ENCODE data around the gene VSIG10L. TPM values are rescaled to one million over a fixed set of nuclear protein-coding genes. Genes with fewer than 3 reads are reported as not detected.

Gene VSIG10L
- total RNA-seq, 2 donors from 2014 or later: 1.0 to 2.0 TPM

GRCh38 chr19:51325161-51325976, 16.6 kb downstream of the VSIG10L start:
- DNase-seq (ENCODE audit: low spot score) (no peak), ATAC-seq (no peak)
- Mint-ChIP-seq H3K9me3 (no peaks in the 10 kb centered on the region), H3K4me1 (ENCODE audit: low read depth in 2 of 2) (peaks cover 11 to 12% of the 10 kb centered on the region in 2 donors), H3K4me3 (no peak overlapping the region), H3K36me3 (no peaks in the 10 kb centered on the region), H3K27me3 (peaks cover 41 to 52% of the 10 kb centered on the region in 2 donors), H3K27ac (no peak overlapping the region)

GRCh38 chr19:51324167-51324481, 17.8 kb downstream of the VSIG10L start:
- Mint-ChIP-seq H3K27me3 (peaks cover 33 to 48% of the 10 kb centered on the region in 2 donors), H3K36me3 (no peaks in the 10 kb centered on the region), H3K4me1 (ENCODE audit: low read depth in 2 of 2) (peaks cover 5 to 11% of the 10 kb centered on the region in 2 donors), H3K27ac (no peak overlapping the region), H3K4me3 (no peak overlapping the region), H3K9me3 (no peaks in the 10 kb centered on the region)
- DNase-seq (ENCODE audit: low spot score): no peak
- ATAC-seq: no peak

GRCh38 chr19:51323481-51324166, 18.3 kb downstream of the VSIG10L start:
- DNase-seq (ENCODE audit: low spot score) (no peak), ATAC-seq (no peak)
- peaks cover 5 to 11% of the 10 kb centered on the region in 2 donors for H3K4me1 Mint-ChIP-seq (ENCODE audit: low read depth in 2 of 2)
- H3K9me3 Mint-ChIP-seq: no peaks in the 10 kb centered on the region
- no peak overlapping the region for H3K4me3 Mint-ChIP-seq
- H3K36me3 Mint-ChIP-seq: no peaks in the 10 kb centered on the region
- peaks cover 33 to 49% of the 10 kb centered on the region in 2 donors for H3K27me3 Mint-ChIP-seq
- H3K27ac Mint-ChIP-seq: no peak overlapping the region

- H3K9me3 Mint-ChIP-seq: no peaks in the 10 kb centered on the region
- H3K27ac Mint-ChIP-seq: no peak overlapping the region
- no peak overlapping the region for H3K4me3 Mint-ChIP-seq
- DNase-seq (ENCODE audit: low spot score): peak; percentile 48
- no peaks in the 10 kb centered on the region for H3K36me3 Mint-ChIP-seq
- ATAC-seq: no peak
- H3K4me1 Mint-ChIP-seq (ENCODE audit: low read depth in 2 of 2): peaks cover 0 to 7% of the 10 kb centered on the region in 2 donors
- H3K27me3 Mint-ChIP-seq: peaks cover 31 to 41% of the 10 kb centered on the region in 2 donors
Measured at GRCh38 chr19:51321799-51322198, 20.1 kb downstream of the VSIG10L start.

GRCh38 chr19:51320280-51320657, 21.7 kb downstream of the VSIG10L start:
- no peak overlapping the region for H3K4me3 Mint-ChIP-seq
- no peaks in the 10 kb centered on the region for H3K9me3 Mint-ChIP-seq
- peaks cover 0 to 4% of the 10 kb centered on the region in 2 donors for H3K4me1 Mint-ChIP-seq (ENCODE audit: low read depth in 2 of 2)
- DNase-seq (ENCODE audit: low spot score): peak; percentile 55
- no peak overlapping the region for H3K27ac Mint-ChIP-seq
- H3K36me3 Mint-ChIP-seq: no peaks in the 10 kb centered on the region
- peaks cover 27 to 37% of the 10 kb centered on the region in 2 donors for H3K27me3 Mint-ChIP-seq
- ATAC-seq: no peak

GRCh38 chr19:51319649-51320279, 22.2 kb downstream of the VSIG10L start:
- no peak for ATAC-seq
- peaks cover 0 to 4% of the 10 kb centered on the region in 2 donors for H3K4me1 Mint-ChIP-seq (ENCODE audit: low read depth in 2 of 2)
- H3K9me3 Mint-ChIP-seq: no peaks in the 10 kb centered on the region
- no peak overlapping the region for H3K27ac Mint-ChIP-seq
- H3K27me3 Mint-ChIP-seq: peaks cover 30 to 41% of the 10 kb centered on the region in 2 donors
- H3K4me3 Mint-ChIP-seq: no peak overlapping the region
- no peak for DNase-seq (ENCODE audit: low spot score)
- no peaks in the 10 kb centered on the region for H3K36me3 Mint-ChIP-seq

- Mint-ChIP-seq H3K4me1 (ENCODE audit: low read depth in 2 of 2) (peaks cover 3 to 4% of the 10 kb centered on the region in 2 donors), H3K36me3 (no peaks in the 10 kb centered on the region), H3K4me3 (no peak overlapping the region), H3K27me3 (peaks cover 26 to 39% of the 10 kb centered on the region in 2 donors), H3K27ac (no peak overlapping the region), H3K9me3 (no peaks in the 10 kb centered on the region)
- DNase-seq (ENCODE audit: low spot score) (peak; percentile 45), ATAC-seq (no peak)
Measured at GRCh38 chr19:51318687-51319648, 23.0 kb downstream of the VSIG10L start.

GRCh38 chr19:51317968-51318367, 24.0 kb downstream of the VSIG10L start:
- Mint-ChIP-seq H3K9me3 (no peaks in the 10 kb centered on the region), H3K4me3 (no peak overlapping the region), H3K36me3 (no peaks in the 10 kb centered on the region), H3K27me3 (peaks cover 28 to 40% of the 10 kb centered on the region in 2 donors), H3K27ac (no peak overlapping the region), H3K4me1 (ENCODE audit: low read depth in 2 of 2) (peaks cover 6 to 12% of the 10 kb centered on the region in 2 donors)
- DNase-seq (ENCODE audit: low spot score) (no peak), ATAC-seq (no peak)

- Mint-ChIP-seq H3K27me3 (peaks cover 24 to 37% of the 10 kb centered on the region in 2 donors), H3K27ac (no peak overlapping the region), H3K9me3 (no peaks in the 10 kb centered on the region), H3K4me1 (ENCODE audit: low read depth in 2 of 2) (peaks cover 6 to 12% of the 10 kb centered on the region in 2 donors), H3K4me3 (no peak overlapping the region), H3K36me3 (no peaks in the 10 kb centered on the region)
- DNase-seq (ENCODE audit: low spot score): no peak
- no peak for ATAC-seq
Measured at GRCh38 chr19:51317376-51317775, 24.6 kb downstream of the VSIG10L start.

GRCh38 chr19:51316688-51317087, 25.3 kb downstream of the VSIG10L start:
- peak; percentile 51 for DNase-seq (ENCODE audit: low spot score)
- no peak for ATAC-seq
- Mint-ChIP-seq H3K4me3 (no peak overlapping the region), H3K9me3 (no peaks in the 10 kb centered on the region), H3K36me3 (no peaks in the 10 kb centered on the region), H3K27ac (no peak overlapping the region), H3K27me3 (peaks cover 27 to 41% of the 10 kb centered on the region in 2 donors), H3K4me1 (ENCODE audit: low read depth in 2 of 2) (peaks cover 9 to 12% of the 10 kb centered on the region in 2 donors)

GRCh38 chr19:51311351-51312257, 30.3 kb downstream of the VSIG10L start, which contains the start of gene IGLON5:
TSS of gene IGLON5 (plus strand) at chr19:51311644. CDS start at chr19:51311848, 204 bp downstream.
- H3K27me3 Mint-ChIP-seq: peaks cover 48 to 55% of the 10 kb centered on the region in 2 donors
- ATAC-seq: no peak
- DNase-seq (ENCODE audit: low spot score): peak; percentile 57
- H3K4me1 Mint-ChIP-seq (ENCODE audit: low read depth in 2 of 2): peaks cover 5 to 12% of the 10 kb centered on the region in 2 donors
- no peak within 1 kb of the TSS for H3K4me3 Mint-ChIP-seq
- no peaks in the 10 kb centered on the region for H3K36me3 Mint-ChIP-seq
- no peak within 1 kb of the TSS for H3K27ac Mint-ChIP-seq
- no peaks in the 10 kb centered on the region for H3K9me3 Mint-ChIP-seq

- Mint-ChIP-seq H3K4me3 (no peak overlapping the region), H3K36me3 (no peaks in the 10 kb centered on the region), H3K4me1 (ENCODE audit: low read depth in 2 of 2) (no peaks in the 10 kb centered on the region), H3K27ac (no peak overlapping the region), H3K27me3 (peaks cover 41% of the 10 kb centered on the region in 2 donors), H3K9me3 (peaks cover 3% of the 10 kb centered on the region)
- DNase-seq (ENCODE audit: low spot score) (no peak), ATAC-seq (no peak)
Measured at GRCh38 chr19:51305479-51305878, 36.5 kb downstream of the VSIG10L start.
